GM18526 (cell line): ENCODE data around the gene BCAP29.

Experiments used
- POLR2A ChIP-seq: IDR thresholded peaks from 3 replicates; pipeline ENCODE4 v1.6.1; 2011; ENCODE audit not compliant: insufficient read length; ENCODE audit errors: extremely low read depth

Gene BCAP29

DNA sequence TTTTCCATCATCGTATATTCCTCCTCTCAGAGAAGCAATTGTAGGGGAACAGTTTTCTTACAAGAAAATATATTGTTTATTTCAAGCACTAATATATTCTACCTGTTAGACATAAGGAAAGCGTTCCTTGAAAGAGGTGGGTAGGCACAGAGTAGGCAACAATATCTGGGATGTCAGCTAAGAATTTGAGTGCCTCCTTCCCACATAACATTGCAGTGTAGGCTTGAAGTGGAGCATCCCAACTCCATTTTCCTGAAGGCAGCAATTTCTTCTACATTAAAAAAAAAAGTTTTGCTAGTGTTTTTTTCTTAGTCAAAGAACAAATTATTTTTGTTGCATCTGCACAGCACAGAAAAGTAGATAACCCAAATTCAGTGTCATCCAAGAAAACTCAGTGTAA is 20.8 kb downstream of the BCAP29 start:
- TF ChIP-seq POLR2A: no peak

DNA sequence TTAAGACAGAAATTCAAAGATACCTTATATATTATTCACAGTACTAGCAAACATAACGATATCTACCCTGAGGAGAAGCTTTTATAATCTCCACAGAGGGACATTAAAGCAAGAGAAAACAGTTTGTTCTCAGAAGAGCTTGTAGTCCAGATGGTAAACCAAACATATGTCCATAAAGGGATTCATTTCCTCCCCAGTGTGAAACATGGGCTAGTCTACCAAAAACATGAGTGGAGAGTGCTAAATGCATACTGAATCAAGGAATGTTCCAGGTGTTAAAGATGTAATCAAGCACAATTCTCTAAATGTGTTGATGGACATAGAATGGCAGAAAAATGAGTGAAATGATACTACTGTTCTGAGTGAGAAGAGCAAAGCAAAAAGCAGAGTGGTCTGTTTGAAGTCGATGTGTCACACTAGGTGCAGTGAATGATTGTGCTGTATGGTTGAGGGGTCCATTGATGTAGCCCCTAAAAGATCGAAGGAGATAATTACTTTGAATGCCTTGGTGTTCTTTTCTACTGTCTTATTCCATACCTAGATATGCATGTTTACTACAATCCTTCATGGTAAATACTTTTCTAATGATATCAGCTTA is 25.3 kb downstream of the BCAP29 start:
- TF ChIP-seq POLR2A: no peak

GRCh38 chr7:107606303-107606702 is 26.3 kb downstream of the BCAP29 start:
- TF ChIP-seq POLR2A: no peak

GRCh38 chr7:107609811-107610261 is 29.8 kb downstream of the BCAP29 start:
- no peak for TF ChIP-seq POLR2A

DNA sequence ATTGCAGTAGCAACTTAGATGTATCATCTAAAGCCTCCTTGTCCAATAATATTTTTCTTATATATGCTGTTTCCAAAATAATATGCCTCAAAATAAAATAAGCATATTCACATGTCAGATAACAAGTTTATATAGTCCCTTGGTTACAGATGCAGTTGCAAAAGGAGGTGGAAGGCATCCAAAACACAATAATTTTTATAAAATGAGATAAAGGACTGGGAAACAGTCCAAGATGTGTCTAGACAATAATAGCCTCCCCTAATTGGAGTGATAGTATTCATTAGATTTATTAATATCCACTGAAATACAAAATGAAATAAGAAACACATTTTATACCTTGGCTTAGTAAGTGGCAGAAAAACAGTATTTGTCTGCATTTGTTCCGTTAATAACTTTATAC is 30.3 kb downstream of the BCAP29 start:
- TF ChIP-seq POLR2A: no peak

DNA sequence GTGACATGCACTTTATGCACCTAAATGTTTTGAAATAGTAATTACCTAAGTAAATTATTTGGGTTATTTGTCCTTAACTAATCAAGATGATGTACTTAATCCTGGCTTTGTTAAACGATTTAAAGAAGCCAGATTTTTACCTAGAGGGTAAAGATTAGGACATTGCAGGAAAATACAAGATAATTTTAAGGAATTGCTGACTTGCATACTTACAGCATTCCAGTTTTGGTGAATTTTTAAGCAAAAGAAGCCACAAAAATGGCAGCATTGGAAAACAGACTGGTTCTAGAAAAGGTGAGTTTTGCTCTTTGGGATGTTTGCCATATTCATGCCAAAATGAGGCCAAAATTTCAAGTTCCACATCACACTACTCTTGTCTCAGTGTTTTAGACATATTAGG is 33.4 kb downstream of the BCAP29 start:
- no peak for TF ChIP-seq POLR2A

GRCh38 chr7:107613948-107614347 is 33.9 kb downstream of the BCAP29 start:
- no peak for TF ChIP-seq POLR2A

DNA sequence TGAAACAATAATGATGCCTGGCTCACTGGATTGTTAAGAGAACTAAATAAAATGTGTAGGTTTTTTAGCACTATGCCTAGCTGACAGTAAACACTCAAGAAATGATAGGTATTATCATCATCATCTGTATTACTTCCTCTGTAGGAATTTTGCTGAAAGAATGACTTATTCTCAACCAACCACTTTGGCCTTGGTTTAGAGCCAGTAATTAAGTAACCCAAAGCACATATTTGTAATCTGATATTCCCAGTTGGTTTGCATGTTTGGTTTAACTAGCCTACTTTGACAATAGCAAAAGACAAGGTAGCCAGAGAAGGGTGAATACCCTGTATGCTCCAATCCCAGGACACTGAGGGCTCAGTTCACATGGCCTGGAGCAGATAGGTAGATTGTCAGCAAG is 34.4 kb downstream of the BCAP29 start:
- TF ChIP-seq POLR2A: no peak

- TF ChIP-seq POLR2A: no peak
Measured at GRCh38 chr7:107615910-107616680, 36.0 kb downstream of the BCAP29 start.

DNA sequence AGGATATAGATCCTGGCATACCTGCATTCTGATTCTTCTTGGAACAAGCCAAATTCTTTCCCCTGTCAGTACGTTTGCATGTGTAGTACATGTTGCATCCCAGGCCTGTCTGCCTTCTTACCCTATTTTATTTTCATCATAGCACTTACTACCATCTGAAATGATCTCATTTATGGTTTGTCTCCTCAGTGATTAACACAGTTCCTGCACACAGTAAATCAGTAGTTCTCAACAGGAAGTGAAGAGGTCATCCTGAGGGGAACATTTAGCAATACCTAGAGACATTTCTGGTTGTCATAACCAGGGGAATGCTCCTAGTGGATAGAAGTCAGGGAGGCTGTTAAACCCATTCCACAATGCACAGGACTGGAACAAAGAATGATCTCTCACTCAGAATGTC is 42.4 kb downstream of the BCAP29 start:
- TF ChIP-seq POLR2A: no peak

DNA sequence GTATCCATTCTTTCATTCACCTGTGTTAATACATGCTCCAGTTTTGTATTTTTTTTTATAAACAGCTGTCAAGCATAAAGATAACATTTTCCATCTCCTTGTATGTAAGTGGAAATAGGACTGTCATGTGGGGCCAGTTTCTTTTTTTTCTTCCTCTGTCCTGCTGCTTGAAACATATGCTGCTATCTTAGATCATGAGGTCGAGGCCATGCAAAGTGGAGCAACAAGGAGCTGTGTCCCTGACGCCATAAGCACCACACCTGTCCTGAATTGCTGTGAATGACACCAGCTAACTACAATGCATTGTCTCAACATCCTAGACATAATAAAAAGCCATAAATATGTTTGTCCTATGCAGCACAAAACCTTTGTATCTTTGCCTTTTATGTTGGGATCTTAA is 42.8 kb downstream of the BCAP29 start:
- TF ChIP-seq POLR2A: no peak

GRCh38 chr7:107627002-107627401 is 47.0 kb downstream of the BCAP29 start:
- TF ChIP-seq POLR2A: no peak

DNA sequence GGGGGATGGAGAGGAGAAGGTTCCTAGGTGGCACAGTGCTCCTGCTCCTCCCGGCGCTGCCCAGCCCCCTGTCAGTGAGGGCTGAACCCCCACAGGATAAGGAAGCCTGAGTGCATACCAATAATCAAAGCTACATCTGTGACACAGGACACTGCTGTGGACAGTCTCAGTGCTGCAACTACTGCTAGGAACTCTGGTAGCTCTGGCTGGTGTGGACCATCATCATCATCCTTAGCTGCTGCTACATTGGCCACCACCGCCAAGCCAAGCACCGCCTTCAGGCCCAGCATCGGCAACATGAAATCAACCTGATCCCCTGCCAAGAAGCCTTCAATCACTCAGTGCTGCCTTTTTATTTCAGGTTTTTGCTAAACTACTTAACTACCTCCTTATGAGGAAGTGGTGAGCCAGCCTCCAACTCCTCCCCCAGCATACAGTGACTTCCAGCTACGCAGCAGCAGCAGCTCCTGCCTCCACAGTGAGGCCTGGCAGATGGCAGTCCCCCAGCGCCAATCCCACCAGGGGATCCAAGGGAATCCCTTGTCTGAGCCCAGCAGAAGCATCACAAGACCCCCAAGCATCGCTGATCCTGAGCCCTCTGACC is 48.5 kb downstream of the BCAP29 start:
- TF ChIP-seq POLR2A: no peak

GRCh38 chr7:107630342-107630741 is 50.3 kb downstream of the BCAP29 start:
- TF ChIP-seq POLR2A: no peak

DNA sequence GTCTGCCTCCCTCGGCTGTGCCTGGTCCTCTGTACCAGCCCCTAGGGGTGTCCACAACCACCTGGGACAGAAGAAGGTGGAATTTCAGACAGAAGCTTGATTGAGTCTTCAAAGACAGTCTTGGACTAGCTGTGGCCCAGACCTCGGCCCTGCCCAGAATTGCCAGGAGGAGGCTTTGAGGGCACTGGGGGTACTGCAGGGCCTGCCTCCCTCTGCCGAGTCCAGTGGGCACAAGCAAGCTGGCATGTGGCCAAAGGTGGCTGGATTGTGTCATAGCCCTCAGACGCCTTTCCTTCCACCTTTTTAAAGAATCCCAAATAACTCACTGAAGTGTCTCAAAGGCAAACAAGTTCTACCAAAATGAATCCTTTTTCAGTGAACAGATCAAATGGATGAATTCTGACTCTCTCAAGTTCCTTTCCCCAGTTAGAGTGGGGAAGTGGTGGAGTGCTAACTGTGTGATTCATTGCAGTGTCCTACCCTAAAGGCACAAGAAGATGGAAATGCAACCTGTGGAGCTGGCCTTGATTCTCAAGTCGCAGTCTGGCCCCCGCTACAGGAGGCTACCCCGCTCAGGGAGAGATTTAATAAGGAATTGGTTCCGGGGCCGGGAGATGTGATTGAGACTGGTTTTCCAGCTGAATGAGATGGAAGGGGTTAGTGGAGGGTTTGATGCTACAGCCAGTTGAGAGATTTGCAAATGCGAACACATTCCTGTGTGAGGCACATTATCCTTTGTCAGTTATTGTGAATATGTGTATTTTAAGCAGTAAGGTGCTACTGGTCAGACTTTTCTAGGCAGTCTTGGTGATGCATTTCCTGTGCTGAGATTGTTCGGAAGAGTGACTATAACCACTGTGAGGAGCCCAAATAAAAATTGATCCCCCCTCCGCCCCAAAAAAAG is 51.8 kb downstream of the BCAP29 start:
- TF ChIP-seq POLR2A: no peak

DNA sequence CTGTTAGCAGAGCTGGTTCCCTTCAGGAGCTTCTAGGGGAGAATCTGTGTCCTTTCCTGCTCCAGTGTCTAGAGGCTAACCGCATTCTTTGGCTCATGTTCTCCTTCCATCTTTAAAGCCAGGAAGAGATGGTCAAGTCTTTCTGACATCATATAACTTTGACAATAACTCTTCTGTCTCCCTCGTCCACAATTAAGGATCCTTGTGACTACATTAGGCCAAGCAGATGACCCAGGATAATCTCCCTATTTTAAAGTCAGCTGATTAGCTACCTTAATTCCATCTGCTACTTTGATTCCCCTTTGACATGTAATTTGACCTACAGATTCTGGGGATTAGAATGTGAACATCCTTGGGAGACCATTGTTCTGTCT is 52.4 kb downstream of the BCAP29 start:
- no peak for TF ChIP-seq POLR2A

DNA sequence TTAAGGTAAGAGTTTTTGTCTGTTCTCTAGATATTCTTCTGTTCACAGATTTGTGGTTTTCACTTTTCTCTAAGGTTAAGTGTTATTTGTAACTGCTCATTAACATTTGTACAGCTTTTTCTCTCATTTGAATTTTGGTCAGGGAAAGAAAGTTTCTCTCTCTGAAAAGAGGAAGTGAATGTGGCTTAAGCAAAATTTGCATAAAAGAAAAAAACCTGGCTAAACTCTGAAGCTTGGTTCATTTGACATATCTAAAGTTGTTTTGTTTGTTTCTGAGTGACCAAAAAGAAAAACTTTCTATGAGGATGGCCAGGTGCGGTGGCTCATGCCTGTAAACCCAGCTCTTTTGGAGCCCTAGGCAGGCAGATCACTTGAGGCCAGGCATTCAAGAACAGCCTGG is 58.5 kb downstream of the BCAP29 start:
- TF ChIP-seq POLR2A: no peak
